Progenitor cell of endocrine pancreas (in vitro differentiated cells): ENCODE data around the gene SAXO1. TPM values are rescaled to one million over a fixed set of nuclear protein-coding genes. Genes with fewer than 3 reads are reported as not detected.
A peak's percentile ranks its signal among the peaks of the same experiment; 100 is the strongest.

Experiments used
- DNase-seq: peaks from one replicate; pipeline ENCODE4 v3.0.0; 2021; ENCODE audit warnings: low spot score; ENCODE audit not compliant: unreplicated experiment
- H3K27ac Mint-ChIP-seq: 2 replicates; pipeline ENCODE4 v1.8.0; 2021; ENCODE audit warnings: mild to moderate bottlenecking, moderate library complexity, mixed read lengths
- H3K27me3 Mint-ChIP-seq: 2 replicates; pipeline ENCODE4 v1.8.0; 2021; ENCODE audit warnings: mixed read lengths
- H3K36me3 Mint-ChIP-seq: 2 replicates; pipeline ENCODE4 v1.8.0; 2022; ENCODE audit warnings: mixed read lengths; ENCODE audit not compliant: insufficient read depth
- H3K4me1 Mint-ChIP-seq: 2 replicates; pipeline ENCODE4 v1.8.0; 2021; ENCODE audit warnings: low read depth, mixed read lengths
- H3K4me3 Mint-ChIP-seq: 2 replicates; pipeline ENCODE4 v1.8.0; 2021; ENCODE audit warnings: low read depth, mild to moderate bottlenecking, moderate library complexity, mixed read lengths
- H3K9me3 Mint-ChIP-seq: 2 replicates; pipeline ENCODE4 v1.8.0; 2021; ENCODE audit warnings: low read depth, mixed read lengths
- CTCF ChIP-seq: fragments of 200-600 bp; sonication (generic); IDR thresholded peaks from one replicate; pipeline ENCODE4 v1.5.0; 2021; ENCODE audit warnings: antibody characterized with exemption, mild to moderate bottlenecking; ENCODE audit not compliant: unreplicated experiment
- total RNA-seq: library from RNA; stranded (reverse); gene quantifications from 2 replicates; pipeline ENCODE4 v1.2.1, GENCODE V29; 2021

SAXO1 gene
- total RNA-seq, 1 donor from 2014 or later = not detected

DNA sequence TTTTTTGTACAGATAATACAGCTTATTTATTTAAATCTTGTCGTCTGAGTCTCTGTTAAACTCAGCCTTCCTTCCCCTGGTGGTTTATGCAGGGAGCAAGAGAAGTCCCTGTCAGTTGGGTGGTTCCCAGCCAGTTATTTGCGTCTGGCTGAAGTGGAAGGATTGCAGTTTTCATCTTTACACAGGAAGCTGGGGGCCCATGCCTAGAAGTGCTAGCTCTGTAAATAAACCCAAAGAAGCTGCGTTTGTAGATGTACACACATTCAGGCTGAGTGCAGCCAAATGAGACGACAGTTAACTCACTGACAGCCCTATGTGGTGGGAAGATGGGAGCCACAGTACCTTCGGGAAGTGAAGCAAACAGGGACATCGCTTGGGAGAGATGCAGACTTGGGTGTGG, 122.1 kb downstream of the SAXO1 start:
- H3K36me3 Mint-ChIP-seq = no peaks in the 10 kb centered on the region
- no peak for TF ChIP-seq CTCF
- peaks cover 3% of the 10 kb centered on the region for H3K27me3 Mint-ChIP-seq
- H3K9me3 Mint-ChIP-seq = no peaks in the 10 kb centered on the region
- no peak for DNase-seq
- peaks cover 9% of the 10 kb centered on the region for H3K4me1 Mint-ChIP-seq
- H3K27ac Mint-ChIP-seq = peak overlapping the region; percentile 65
- H3K4me3 Mint-ChIP-seq = no peak overlapping the region

DNA sequence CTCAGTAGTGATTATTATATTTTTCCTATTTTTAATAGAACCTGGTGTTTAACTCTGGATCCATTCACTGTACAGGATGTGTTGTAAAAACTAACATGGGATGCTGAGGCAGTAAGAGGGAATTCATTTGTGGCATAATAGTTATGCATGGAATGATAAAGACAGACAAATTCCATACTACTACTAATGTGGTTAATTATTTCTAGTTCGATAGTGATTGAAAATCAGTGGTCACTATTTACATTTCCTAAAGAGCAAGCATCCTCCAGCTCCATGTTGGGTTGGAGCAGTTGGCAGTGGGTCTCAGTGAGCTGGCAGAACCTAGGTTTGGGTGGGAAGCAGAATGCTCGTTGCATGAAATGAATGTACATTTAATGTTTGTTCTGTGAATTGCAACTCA, 122.6 kb downstream of the SAXO1 start:
- H3K27me3 Mint-ChIP-seq = peaks cover 3% of the 10 kb centered on the region
- H3K27ac Mint-ChIP-seq = no peak overlapping the region
- DNase-seq = no peak
- no peaks in the 10 kb centered on the region for H3K9me3 Mint-ChIP-seq
- no peak for TF ChIP-seq CTCF
- no peak overlapping the region for H3K4me3 Mint-ChIP-seq
- no peaks in the 10 kb centered on the region for H3K36me3 Mint-ChIP-seq
- H3K4me1 Mint-ChIP-seq = peaks cover 9% of the 10 kb centered on the region

- no peak for DNase-seq
- H3K4me1 Mint-ChIP-seq = peaks cover 9% of the 10 kb centered on the region
- no peaks in the 10 kb centered on the region for H3K36me3 Mint-ChIP-seq
- H3K27ac Mint-ChIP-seq = no peak overlapping the region
- TF ChIP-seq CTCF = no peak
- H3K4me3 Mint-ChIP-seq = no peak overlapping the region
- peaks cover 3% of the 10 kb centered on the region for H3K27me3 Mint-ChIP-seq
- no peaks in the 10 kb centered on the region for H3K9me3 Mint-ChIP-seq
Measured at GRCh38 chr9:18909140-18910018, 123.6 kb downstream of the SAXO1 start.

GRCh38 chr9:18907927-18908625, 124.9 kb downstream of the SAXO1 start:
- no peak overlapping the region for H3K4me3 Mint-ChIP-seq
- H3K27me3 Mint-ChIP-seq = peaks cover 3% of the 10 kb centered on the region
- H3K4me1 Mint-ChIP-seq = peaks cover 7% of the 10 kb centered on the region
- no peaks in the 10 kb centered on the region for H3K9me3 Mint-ChIP-seq
- no peak for TF ChIP-seq CTCF
- no peak overlapping the region for H3K27ac Mint-ChIP-seq
- H3K36me3 Mint-ChIP-seq = no peaks in the 10 kb centered on the region
- no peak for DNase-seq

- no peak for TF ChIP-seq CTCF
- Mint-ChIP-seq H3K9me3 (peaks cover 8% of the 10 kb centered on the region), H3K4me3 (no peak overlapping the region), H3K4me1 (peaks cover 7% of the 10 kb centered on the region), H3K27me3 (peaks cover 3% of the 10 kb centered on the region), H3K27ac (no peak overlapping the region), H3K36me3 (no peaks in the 10 kb centered on the region)
- DNase-seq = no peak
Measured at GRCh38 chr9:18906656-18907395, 126.2 kb downstream of the SAXO1 start.
